ENCODE data around the gene MLC1.
"Not testable (repeated sequence)": the region's sequence is repeated elsewhere in the genome, so short reads cannot be mapped to it uniquely, and the experiment has no call there.

The MLC1 gene

DNA sequence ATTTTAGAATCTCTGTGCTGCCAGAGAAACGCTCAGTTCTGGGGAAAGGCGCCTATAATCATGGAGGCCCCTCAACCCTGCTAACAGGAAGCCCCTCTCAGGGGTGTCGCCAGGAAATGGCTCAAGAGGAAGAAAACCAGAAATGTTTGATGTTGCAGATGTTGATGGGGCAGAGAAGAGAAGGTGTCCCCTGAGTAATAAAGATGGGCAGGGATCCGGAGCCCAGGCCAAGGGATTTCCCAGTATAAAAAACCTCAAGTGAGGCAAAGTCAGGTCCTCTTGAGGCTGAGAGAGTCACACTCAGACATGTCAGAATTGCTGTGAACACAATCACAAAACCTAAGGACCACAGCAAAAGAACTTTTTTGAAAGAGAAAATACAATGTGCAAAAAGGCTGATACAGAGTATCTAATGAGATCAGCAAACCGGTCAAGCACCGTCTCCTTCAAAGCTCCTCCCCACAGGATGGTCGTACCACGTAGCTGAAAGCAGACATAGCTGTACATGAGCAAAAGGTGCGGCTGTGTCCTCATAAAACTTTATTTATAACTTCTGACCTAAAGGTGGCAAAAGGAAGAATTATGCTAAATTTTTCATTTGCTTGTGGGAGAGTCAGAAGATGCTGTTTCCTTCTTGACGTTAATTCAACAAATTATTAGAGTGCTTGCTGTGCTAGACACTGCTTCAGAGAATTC, 16.8 kb upstream of the MLC1 start:
- no peak for DNase-seq

DNA sequence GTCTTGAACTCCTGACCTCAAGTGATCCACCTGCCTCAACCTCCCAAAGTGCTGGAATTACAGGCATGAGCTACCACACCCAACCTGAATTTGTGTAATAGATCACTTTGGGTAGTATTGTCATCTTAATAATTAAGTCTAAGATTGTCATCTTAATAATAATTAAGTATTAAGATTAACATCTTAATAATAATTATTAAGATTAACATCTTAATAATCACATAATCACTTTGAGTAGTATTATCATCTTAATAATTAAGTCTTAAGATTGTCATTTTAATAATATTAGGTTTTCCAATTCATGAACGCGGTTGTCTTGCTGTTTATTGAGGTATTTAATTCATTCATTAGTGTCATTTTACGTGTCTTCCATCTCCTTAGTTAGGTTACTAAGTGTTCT, 12.8 kb upstream of the MLC1 start:
- no peak for DNase-seq

DNA sequence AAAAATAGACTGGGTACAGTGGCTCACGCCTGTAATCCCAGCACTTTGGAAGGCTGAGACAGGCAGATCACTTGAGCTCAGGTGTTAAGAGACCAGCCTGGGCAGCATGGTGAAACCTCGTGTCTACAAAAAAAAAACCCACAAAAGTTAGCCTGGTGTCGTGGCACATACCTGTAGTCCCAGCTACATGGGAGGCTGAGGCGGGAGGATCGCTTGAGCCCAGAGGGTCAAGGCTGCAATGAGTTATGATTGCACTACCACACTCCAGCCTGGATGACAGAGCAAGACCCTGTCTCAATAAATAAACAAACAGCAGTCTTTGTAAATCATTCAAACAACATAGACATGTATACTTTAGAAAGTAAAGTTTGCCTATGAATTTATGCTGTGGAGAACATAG, 7.1 kb upstream of the MLC1 start:
- no peak for DNase-seq

DNA sequence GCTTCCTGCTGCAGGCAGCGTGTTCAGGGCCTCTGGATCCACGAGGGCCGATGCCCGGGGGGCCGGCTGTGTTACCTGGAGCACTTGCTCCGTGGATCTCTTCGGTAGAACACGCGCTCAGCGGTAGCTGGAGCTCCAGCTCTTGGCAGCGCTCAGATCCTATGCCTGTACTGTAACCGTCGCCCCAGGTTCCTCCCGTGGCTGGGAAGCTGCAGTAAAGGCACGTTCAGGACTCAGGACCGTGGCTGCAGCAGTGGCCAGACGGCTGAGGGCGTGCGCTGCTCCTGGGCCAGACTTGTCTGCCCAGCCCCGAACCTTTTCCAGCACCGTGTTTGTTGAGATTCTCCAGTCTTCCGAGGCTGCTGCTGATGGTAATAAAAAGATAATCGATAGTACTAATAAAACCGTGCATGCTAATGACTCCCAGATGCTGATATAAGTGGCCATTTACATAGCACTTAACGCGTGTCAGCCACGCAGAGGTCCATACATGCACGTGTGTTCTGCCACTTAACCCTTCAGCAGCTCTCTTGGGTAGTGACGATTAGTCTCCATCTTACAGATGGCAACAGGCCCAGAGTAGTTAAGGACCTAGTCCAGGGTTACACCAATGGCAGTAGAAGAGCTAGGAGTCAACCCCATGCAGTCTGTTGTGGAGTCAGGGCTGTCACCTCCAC, 6.0 kb upstream of the MLC1 start:
- no peak for DNase-seq

DNA sequence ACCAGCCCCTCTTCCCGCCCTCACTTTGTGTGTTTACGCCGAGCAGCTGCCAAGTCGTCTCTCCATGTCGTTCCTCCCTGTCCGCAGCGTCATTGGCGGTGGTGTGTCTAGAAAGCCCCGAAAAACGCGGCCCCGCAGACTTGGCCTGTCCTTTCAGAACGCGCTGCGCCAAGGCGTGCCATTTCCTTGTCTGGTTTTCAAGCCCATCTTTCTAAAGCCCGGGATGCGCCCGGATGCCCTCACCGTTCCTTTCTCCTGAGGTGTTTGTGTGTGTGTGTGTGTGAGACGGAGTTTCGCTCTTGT, 5.1 kb upstream of the MLC1 start:
- no peak for DNase-seq

DNA sequence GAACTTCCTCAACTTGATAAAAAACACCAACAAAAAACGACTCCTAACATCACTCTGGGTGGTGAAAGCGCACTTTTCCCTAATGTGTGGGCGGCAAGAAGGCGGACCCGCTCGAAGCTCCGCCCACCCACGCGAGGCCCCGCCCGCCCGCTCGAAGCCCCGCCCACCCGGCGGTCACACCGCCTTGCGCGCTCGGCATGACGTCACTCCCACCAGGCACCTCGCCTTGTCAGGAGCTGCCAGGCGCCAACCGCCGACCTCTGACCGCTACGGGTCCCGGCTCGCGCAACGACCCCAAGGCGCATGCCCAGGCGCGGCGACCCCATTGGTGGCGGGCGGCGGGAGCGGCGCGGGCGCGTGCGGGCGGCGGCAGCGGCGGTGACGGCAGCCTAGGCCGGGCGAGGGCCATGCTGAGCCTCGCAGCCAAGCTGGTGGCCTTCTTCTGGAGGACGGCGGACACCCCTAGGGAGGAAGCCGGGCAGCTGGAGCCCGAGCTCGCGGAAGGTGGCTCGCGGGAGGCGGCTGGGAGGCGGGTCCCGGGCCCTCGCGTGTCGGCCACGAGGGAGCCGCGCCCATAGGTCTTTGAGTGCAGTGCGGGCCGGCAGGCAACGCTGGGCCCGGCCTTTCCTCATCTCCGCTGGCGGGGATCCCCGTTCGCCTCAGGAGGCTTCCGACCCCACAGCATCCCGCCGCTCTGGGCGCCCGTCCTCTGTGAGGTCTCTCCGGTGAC, 4.6 kb upstream of the MLC1 start, which contains the start of gene MOV10L1:
TSS of gene MOV10L1 (plus strand) at position 325 of the 730 bp plus-strand sequence. CDS start at position 408, 83 bp downstream.
- DNase-seq = no peak

DNA sequence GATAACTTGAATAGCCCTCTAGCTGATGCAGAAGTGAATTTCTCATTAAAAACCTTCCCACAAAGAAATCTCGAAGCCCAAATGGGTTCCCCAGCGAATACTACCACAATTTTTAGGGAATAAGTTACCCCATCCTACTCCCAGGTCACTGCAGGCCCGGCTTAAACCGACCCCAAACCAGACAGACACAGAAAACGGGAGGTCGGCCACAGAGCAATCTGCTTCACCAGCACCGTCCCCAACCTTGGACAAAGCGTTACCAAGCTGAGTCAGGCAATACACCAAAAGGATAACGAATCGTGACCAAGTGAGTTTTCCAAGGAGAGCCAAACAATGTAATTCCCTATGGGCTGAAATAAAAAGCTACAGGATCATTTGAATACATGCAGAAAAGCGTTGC, 4.0 kb upstream of the MLC1 start:
- no peak for DNase-seq

DNA sequence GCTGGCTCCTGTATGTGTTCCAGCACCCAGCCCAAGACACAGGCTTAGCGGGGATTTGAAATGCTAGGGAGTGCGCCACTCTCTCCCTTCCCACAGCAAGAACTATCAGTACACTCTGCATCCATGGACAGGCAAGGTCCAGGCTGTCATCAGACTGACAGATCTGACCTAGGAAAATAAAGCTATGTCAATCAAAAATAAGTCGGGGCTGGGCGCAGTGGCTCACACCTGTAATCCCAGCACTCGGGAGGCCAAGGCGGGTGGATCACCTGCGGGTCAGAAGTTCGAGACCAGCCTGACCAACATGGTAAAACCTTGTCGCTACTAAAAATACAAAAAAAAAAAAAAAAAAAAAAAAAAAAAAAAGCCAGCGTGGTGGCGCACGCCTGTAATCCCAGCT, 2.9 kb upstream of the MLC1 start:
- no peak for DNase-seq

DNA sequence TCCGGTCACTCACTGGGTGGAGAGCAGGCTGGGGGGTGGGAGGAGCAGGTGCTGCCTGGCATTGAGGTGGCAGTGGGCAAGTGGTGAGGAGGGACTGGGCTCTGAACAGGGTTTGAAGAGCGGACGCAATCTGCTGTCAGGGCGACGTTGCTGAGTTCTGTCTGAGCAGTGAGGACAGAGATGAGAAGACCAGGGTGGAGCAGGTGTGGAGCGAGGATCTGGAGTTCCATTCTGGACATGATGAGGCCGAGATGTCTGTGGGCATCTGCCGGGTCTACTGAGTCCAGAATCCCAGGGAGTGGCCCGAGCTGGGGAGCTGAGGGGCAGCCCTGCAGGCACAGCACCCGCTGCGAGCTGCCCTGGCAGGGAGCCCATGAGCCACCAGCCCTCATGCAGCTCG, 2.4 kb upstream of the MLC1 start:
- DNase-seq = no peak

DNA sequence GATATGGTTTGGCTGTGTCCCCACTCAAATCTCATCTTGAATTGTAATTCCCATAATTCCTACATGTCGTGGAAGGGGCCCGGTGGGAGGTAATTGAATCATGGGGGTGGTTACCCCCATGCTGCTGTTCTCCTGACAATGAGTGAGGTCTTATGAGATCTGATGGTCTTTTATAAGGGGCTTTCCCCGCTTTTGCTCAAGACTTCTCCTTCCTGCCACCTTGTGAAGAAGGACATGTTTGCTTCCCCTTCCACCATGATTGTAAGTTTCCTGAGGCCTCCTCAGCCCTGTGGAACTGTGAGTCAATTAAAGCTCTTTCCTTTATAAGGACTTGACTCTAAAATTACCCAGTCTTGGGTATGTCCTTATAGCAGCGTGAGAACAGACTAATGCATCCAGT, 1.7 kb upstream of the MLC1 start:
- not testable (repeated sequence) for DNase-seq

DNA sequence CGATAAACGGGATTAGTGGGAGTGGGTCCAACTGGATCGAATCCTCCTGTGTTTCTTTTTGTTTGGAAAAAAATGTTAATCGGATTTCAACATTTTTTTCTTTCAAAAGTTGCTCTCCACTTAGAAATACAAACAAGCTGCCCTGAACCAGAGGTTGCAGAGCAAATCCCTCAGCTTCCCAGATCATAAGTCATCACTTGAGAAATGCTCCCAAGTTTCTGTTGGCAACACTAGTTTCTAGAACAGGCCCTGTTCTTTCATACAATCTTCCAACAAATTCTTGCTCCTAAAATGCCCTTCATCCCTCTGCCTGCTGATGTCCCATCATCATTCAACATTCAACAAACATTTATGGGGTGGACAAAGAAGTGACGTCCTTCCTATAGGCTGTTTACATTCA, 1.3 kb upstream of the MLC1 start:
- DNase-seq = no peak

DNA sequence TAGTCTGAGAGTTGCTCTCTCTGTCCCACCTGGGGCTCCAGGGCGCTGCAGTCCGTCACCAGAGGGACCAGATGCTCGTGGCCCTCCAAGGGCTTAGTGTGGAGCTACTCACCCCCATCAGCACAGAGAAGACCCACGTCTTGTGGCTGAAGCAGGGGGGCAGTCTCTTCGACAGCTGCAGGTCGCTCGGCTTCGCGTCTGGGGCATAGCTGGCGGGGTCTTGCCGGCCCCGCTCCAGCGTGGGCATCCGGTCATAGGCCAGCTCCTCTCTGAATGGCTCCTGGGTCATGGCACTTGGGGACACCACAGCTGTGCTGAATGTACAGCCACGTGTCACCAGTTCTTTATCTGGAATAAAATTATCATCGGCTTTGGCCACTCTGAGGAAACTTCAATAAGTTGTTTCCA, 608 bp downstream of the MLC1 start:
- no peak for DNase-seq

DNA sequence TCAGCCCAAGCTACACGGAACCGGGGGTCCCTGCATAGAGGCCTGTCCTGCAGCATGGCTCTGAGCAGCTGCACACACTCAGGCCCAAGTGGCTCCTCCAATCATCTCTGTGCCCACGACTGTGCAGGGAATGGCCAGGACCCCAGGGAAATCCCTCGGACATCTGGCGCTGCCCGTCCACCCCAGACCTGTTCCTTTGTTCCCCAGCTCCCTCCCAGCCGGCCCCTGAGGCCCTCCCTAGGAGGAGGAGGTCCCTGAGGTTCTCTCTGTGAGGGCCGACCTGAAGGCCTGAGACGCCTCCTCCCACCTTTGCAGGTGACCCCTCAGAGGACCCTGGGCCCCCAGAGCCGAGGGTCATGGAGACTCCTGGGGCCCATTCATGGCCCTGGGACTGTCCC, 1.1 kb downstream of the MLC1 start:
- DNase-seq = no peak

DNA sequence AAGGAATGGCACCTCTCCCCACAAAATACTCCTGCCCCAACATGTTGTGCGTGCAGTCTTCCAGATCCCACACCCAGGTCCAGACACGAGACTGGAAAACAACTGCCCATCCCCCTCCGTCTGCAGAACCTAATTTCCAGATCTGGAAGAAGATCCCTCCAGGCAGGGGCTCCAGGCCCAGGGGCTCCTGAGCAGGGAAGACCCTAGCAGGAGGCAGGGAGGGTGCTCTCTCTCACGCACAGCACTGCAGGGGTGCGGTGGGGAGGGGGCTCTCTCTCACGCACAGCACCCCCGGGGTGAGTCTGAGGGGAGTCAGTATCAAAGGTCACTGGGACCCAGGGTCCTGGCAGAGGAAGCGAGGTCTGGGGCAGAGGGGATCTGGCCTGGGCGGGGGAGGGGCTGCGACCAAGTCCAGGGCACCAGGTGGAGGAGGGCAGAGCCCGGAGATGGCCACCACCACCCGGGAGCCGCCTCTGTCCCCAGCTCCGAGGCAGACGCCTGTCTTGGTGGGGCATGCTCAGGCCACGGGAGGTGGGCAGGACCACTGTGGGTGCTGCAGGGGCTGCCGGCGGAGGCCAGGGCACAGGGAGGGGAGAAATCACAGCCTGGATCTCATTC, 1.7 kb downstream of the MLC1 start:
- DNase-seq = no peak

DNA sequence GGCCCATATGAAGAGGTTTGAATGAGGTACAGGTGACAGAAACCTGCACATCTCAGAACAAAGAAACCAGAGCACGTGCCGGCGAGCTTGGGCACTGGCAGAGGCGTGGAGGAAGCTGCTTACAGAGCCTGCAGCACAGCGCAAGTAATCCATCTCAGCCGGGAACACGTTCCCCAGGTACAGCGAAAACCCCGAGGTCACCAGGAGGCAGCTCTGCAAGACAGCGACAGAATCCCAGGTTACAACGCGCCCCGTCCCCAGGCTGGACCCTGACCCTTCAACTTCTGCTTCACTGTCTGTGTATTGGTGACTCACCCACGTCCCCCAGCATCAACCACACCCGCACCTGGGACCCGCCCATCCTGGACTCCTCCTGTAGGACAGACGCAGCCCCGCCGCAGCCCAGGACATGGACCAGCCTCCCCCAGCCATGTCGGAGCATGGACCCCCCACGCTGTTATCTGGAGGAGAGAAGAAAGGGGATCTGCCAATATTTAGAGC, 2.2 kb downstream of the MLC1 start:
- no peak for DNase-seq

DNA sequence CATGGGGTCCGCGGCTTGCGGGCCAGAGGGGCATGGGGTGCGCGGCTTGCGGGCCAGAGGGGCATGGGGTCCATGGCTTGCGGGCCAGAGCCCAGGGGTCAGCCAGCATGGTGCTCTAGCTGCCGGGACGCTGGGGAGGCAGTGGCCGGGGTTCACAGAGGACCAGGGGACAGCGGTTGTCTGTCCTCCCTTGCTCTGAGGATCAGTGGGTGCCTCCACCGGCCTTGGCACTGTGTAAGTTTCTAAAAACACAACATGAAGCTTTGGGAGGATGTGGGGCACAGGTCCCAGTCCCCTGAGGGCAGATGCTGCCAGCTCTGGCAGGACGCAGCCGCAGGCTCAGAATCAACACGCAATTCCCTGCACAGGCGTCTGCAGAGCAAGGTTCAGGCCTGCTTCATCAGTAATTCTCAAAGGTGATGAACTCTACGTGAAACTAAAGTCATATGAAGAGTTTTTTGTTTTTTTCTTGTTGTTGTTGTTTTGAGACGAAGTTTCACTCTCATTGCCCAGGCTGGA, 3.0 kb downstream of the MLC1 start:
- DNase-seq = no peak

DNA sequence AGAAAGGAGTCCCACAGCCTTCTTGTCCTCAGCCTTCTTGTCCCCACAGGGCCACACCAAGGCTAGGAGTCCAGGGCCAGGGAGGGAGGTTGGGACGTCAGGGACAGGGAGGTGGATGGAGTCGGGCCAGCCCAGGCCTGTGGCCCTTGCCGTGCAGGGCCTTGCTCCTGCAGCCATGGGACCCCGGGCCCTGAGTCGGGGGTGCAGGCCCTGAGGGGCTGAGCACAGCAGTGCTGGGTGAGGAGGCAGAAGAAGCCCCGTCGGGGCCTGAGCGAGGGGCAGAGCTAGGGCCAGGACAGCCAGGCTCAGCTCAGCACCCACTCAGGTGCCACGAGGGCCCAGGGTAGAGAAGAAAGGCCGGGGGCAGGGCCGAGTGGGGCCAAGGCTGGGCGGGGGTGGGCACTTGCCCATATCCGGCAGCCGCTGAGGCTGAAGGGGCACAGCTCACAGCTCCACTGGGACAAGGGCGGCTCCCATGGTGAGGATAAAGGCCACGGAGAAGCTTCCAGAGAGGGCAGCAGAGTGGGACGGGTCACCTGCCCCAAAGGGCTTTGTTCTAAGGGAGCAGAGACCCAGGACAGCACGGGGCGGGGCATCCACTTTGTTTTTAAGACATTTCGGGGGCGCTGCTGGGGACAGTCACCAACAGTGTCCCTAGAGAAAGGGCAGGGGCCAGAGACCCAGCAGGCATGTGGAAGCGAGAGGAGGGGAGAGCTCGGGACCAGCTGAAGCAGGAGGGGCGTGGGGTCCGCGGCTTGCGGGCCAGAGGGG, 3.6 kb downstream of the MLC1 start:
- DNase-seq = no peak

DNA sequence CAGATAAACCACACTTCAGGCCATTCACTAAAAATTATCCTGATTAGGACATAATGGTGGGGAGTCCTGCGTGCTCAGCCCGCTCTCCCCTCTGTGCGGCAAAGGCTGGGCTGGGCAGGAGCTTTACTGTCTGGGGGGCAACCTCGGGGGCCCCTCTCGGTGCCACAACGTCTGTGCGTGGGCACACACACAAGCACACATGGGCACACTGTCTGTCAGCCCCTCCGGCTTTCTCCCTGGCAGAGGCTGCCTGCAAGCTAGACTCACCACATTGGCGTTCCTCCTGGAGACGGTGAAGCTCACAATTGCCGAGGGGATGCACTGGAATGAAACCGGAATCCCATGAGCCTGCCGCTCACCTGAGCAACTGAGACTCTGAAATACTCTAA, 5.2 kb downstream of the MLC1 start:
- DNase-seq = no peak

DNA sequence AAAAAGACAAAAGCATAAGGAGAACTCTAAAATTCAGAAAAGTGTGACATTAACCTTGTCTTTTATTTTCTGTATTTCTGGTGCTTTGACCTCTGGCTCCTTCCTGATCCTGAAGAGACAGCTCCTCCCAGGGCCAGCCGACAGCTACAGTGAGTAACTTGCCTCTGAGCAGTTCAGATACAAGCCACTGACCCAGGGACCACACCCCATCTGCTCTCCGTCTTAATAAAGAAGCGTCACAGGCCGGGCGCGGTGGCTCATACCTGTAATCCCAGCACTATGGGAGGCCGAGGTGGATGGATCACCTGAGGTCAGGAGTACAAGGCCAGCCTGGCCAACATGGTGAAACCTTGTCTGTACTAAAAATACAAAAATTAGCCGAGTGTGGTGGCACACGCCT, 6.5 kb downstream of the MLC1 start:
- no peak for DNase-seq

DNA sequence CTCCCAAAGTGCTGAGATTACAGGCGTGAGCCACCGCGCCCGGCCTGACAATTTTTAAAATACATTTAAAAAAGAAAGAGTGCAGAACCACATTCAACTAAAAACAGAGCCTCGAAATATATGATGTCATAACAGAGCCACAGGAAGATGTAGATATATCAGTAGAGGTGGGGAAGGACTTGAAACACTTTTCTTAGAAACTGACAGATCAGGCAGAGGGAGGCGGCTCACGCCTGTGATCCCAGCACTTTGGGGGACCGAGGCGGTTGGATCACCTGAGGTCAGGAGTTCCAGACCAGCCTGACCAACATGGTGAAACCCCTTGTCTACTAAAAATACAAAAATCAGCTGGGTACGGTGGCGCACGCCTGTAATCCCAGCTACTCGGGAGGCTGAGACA, 7.0 kb downstream of the MLC1 start:
- DNase-seq = no peak

DNA sequence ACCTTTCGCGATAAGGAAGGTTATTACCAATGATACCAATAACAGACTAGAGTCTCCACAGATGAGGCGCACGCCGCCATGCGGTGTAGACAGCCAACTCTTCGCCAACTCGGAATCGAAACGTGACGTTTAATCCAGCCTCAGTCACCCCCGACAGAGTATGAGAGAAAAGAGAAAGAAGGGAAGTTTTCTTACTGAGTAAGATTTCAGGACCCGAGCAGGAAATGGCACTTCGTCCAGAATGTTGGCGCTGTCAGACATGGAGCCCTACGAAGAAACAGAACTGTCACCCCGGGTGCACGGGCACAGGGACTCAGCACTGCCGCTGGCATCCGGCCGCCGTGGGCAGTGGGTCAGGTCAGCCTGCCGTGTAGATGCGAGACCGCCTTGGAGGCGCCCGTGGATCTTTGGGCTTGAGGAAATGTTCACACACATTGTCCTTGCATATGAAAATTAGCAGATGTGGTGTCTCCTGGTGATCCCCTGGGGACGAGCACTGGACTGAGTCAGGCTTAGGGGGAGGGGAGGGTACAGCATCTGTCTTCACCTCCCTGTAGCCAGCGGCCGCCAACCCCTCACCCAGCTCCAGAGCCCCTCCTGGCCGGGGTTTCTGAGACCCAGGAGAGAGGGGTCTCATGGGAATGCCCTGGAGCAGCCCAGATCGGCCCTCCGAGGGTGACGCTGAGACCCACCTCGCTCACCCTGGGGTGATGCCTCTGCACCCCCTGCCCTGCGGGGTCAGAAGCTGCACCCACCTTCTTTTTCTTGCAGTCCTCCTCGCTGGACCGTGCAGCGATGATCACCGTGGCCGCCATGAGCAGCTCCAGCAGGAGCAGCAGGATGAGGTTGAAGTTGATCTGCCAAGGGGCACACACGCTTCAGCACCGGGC, 8.3 kb downstream of the MLC1 start:
- DNase-seq = no peak

All from NCI-H446 (cell line).